ENCODE results near the gene GARIN5B.

GARIN5B gene

GRCh38 chr19:55316646-55317045, 46.4 kb downstream of the GARIN5B start:
- no peak overlapping the region for H3K4me3 ChIP-seq (ENCODE audit: low read length)
- TF ChIP-seq CTCF (IDR thresholded peaks at IDR 0.05; ENCODE audit: insufficient read depth, low read depth, low read length, missing control alignments): no peak

GRCh38 chr19:55315956-55316525, 47.0 kb downstream of the GARIN5B start:
- no peak for TF ChIP-seq CTCF (IDR thresholded peaks at IDR 0.05; ENCODE audit: insufficient read depth, low read depth, low read length, missing control alignments)

More at GRCh38 chr19:55316646-55317045, 46.4 kb downstream of the GARIN5B start:
- no peak for DNase-seq (ENCODE audit: low read depth)

GRCh38 chr19:55314396-55314795, 48.7 kb downstream of the GARIN5B start:
- no peak for TF ChIP-seq CTCF (IDR thresholded peaks at IDR 0.05; ENCODE audit: insufficient read depth, low read depth, low read length, missing control alignments)
- no peak for DNase-seq (ENCODE audit: low read depth)
- H3K4me3 ChIP-seq (ENCODE audit: low read length): no peak overlapping the region

More at GRCh38 chr19:55315956-55316525, 47.0 kb downstream of the GARIN5B start:
- H3K4me3 ChIP-seq (ENCODE audit: low read length): no peak overlapping the region
- peak; percentile 93 for DNase-seq (ENCODE audit: low read depth)

GRCh38 chr19:55312621-55313512, 50.2 kb downstream of the GARIN5B start:
- TF ChIP-seq CTCF (IDR thresholded peaks at IDR 0.05; ENCODE audit: insufficient read depth, low read depth, low read length, missing control alignments): no peak
- H3K4me3 ChIP-seq (ENCODE audit: low read length): no peak overlapping the region
- no peak for DNase-seq (ENCODE audit: low read depth)

- H3K4me3 ChIP-seq (ENCODE audit: low read length): no peak overlapping the region
- DNase-seq (ENCODE audit: low read depth): no peak
- TF ChIP-seq CTCF (IDR thresholded peaks at IDR 0.05; ENCODE audit: insufficient read depth, low read depth, low read length, missing control alignments): no peak
Observed at GRCh38 chr19:55311797-55312196, 51.3 kb downstream of the GARIN5B start.

GRCh38 chr19:55311397-55311796, 51.7 kb downstream of the GARIN5B start:
- TF ChIP-seq CTCF (IDR thresholded peaks at IDR 0.05; ENCODE audit: insufficient read depth, low read depth, low read length, missing control alignments): no peak
- DNase-seq (ENCODE audit: low read depth): no peak
- H3K4me3 ChIP-seq (ENCODE audit: low read length): no peak overlapping the region
